Measurements from ENCODE around the gene HIGD1A.

Gene HIGD1A

DNA sequence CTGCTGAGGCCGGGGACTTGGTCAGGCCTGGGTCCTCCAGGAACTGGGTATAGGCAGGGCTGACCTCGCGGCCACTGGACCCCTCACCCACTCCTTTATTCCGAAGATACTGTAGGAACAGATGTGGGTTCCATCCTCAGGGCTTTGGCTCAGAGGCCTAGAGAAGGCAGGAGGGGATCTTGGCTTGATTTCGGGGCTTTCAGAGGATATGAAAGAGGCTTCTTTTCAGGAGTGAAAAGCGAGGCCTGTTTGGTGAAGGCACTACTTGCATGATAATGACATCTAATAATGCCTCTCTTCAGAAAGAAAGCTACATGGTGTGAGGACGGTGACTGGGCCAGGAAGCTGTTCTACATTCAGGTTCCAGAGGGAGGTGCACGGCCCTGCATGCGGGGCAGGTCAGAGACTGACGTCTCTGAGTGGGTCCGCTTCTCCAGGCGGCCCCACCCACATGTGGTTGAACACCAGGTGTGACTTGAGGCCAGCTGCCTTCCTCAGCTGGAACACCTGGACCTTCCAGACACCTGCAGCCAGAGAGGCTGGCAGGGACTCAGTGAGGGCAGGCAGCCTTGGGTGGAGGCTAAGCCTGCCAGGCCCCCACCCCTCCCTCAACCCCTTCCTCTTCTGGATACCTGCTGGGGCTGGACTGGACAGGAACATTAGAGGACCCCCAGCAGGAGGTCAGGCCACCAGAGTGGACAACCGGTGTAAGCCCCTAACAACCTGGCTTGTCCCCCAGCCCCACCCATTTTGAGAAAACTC is 70.6 kb downstream of the HIGD1A start:
- DNase-seq = no peak
- Mint-ChIP-seq H3K4me3 (no peak overlapping the region), H3K36me3 (ENCODE audit: low read depth) (no peaks in the 10 kb centered on the region), H3K9me3 (no peaks in the 10 kb centered on the region), H3K27me3 (no peaks in the 10 kb centered on the region), H3K27ac (no peak overlapping the region), H3K4me1 (ENCODE audit: low read depth) (no peaks in the 10 kb centered on the region)
